Mesothelial cell of epicardium (in vitro differentiated cells): Measurements from ENCODE around the gene CNTNAP5. TPM values are rescaled to one million over a fixed set of nuclear protein-coding genes. Genes with fewer than 3 reads are reported as not detected.

Experiments
- DNase-seq, 2 experiments: peaks; one replicate each; pipeline ENCODE4 v3.0.0; 2021; ENCODE audit warnings: low spot score in 2 of 2; ENCODE audit not compliant: unreplicated experiment in 2 of 2
- H3K27ac Mint-ChIP-seq: 2 replicates; pipeline ENCODE4 v1.8.0; 2021; ENCODE audit warnings: mixed read lengths
- H3K27me3 Mint-ChIP-seq: 2 replicates; pipeline ENCODE4 v1.8.0; 2021; ENCODE audit warnings: low read depth, mixed read lengths
- H3K36me3 Mint-ChIP-seq: 2 replicates; pipeline ENCODE4 v1.8.0; 2021; ENCODE audit warnings: mixed read lengths
- H3K4me1 Mint-ChIP-seq: 2 replicates; pipeline ENCODE4 v1.8.0; 2021; ENCODE audit warnings: mixed read lengths
- H3K4me3 Mint-ChIP-seq: 2 replicates; pipeline ENCODE4 v1.8.0; 2021; ENCODE audit warnings: mild to moderate bottlenecking, moderate library complexity, mixed read lengths
- H3K9me3 Mint-ChIP-seq: 2 replicates; pipeline ENCODE4 v1.8.0; 2021; ENCODE audit warnings: mixed read lengths
- CTCF ChIP-seq: fragments of 200-600 bp; sonication (generic); IDR thresholded peaks from one replicate; pipeline ENCODE4 v1.5.0; 2021; ENCODE audit warnings: antibody characterized with exemption; ENCODE audit not compliant: unreplicated experiment
- total RNA-seq: library from RNA; stranded (reverse); gene quantifications from 3 replicates; pipeline ENCODE4 v1.2.1, GENCODE V29; 2021

Gene CNTNAP5
- total RNA-seq, 1 donor from 2014 or later = 0.22 TPM

- Mint-ChIP-seq H3K27ac (peak overlapping the region; percentile 83), H3K4me1 (peaks cover 46% of the 10 kb centered on the region), H3K36me3 (no peaks in the 10 kb centered on the region), H3K9me3 (no peaks in the 10 kb centered on the region), H3K27me3 (no peaks in the 10 kb centered on the region), H3K4me3 (no peak overlapping the region)
- TF ChIP-seq CTCF = no peak
- no peak for DNase-seq
Observed at GRCh38 chr2:124875627-124876244, 850.6 kb downstream of the CNTNAP5 start.

GRCh38 chr2:124877141-124877577, 852.1 kb downstream of the CNTNAP5 start:
- H3K27me3 Mint-ChIP-seq = no peaks in the 10 kb centered on the region
- peaks cover 48% of the 10 kb centered on the region for H3K4me1 Mint-ChIP-seq
- no peaks in the 10 kb centered on the region for H3K36me3 Mint-ChIP-seq
- H3K4me3 Mint-ChIP-seq = no peak overlapping the region
- no peaks in the 10 kb centered on the region for H3K9me3 Mint-ChIP-seq
- peak overlapping the region; percentile 91 for H3K27ac Mint-ChIP-seq
- no peak for DNase-seq
- TF ChIP-seq CTCF = no peak

GRCh38 chr2:124879640-124880039, 854.6 kb downstream of the CNTNAP5 start:
- no peak for TF ChIP-seq CTCF
- H3K36me3 Mint-ChIP-seq = no peaks in the 10 kb centered on the region
- no peak for DNase-seq
- H3K4me3 Mint-ChIP-seq = no peak overlapping the region
- H3K27me3 Mint-ChIP-seq = no peaks in the 10 kb centered on the region
- peaks cover 39% of the 10 kb centered on the region for H3K4me1 Mint-ChIP-seq
- H3K9me3 Mint-ChIP-seq = peaks cover 9% of the 10 kb centered on the region
- no peak overlapping the region for H3K27ac Mint-ChIP-seq

- no peak for TF ChIP-seq CTCF
- DNase-seq = no peak
- Mint-ChIP-seq H3K9me3 (peaks cover 9% of the 10 kb centered on the region), H3K4me3 (no peak overlapping the region), H3K4me1 (peaks cover 31% of the 10 kb centered on the region), H3K27ac (no peak overlapping the region), H3K27me3 (no peaks in the 10 kb centered on the region), H3K36me3 (no peaks in the 10 kb centered on the region)
Observed at GRCh38 chr2:124880995-124881394, 855.9 kb downstream of the CNTNAP5 start.

- TF ChIP-seq CTCF = no peak
- DNase-seq = no peak
- no peak overlapping the region for H3K27ac Mint-ChIP-seq
- peaks cover 9% of the 10 kb centered on the region for H3K9me3 Mint-ChIP-seq
- H3K36me3 Mint-ChIP-seq = no peaks in the 10 kb centered on the region
- no peaks in the 10 kb centered on the region for H3K27me3 Mint-ChIP-seq
- H3K4me1 Mint-ChIP-seq = peaks cover 18% of the 10 kb centered on the region
- no peak overlapping the region for H3K4me3 Mint-ChIP-seq
Observed at GRCh38 chr2:124882423-124882822, 857.3 kb downstream of the CNTNAP5 start.
